OCI-LY1 (cell line): ENCODE results near the gene SLC6A9.
A peak's percentile ranks its signal among the peaks of the same experiment; 100 is the strongest.

Experiments
- H2AFZ ChIP-seq: fragments of 200-600 bp; sonication (generic), shearing (Covaris generic); 2 replicates; pipeline ENCODE4 v1.6.0; 2014; ENCODE audit warnings: antibody characterized with exemption, mild to moderate bottlenecking, low read length
- H3F3A ChIP-seq: fragments of 200-600 bp; sonication (generic), shearing (Covaris generic); 2 replicates; pipeline ENCODE4 v1.6.0; 2014; ENCODE audit warnings: mild to moderate bottlenecking, antibody characterized with exemption, low read length, moderate library complexity; ENCODE audit not compliant: insufficient read depth
- H3K27ac ChIP-seq: fragments of 200-600 bp; sonication (generic); 2 replicates; pipeline ENCODE4 v1.5.1; 2014; ENCODE audit warnings: low read length, mixed run types, mild to moderate bottlenecking, low read depth; ENCODE audit not compliant: poor library complexity, severe bottlenecking
- H3K27me3 ChIP-seq: fragments of 200-600 bp; sonication (generic); 2 replicates; pipeline ENCODE4 v1.6.0; 2014; ENCODE audit warnings: antibody characterized with exemption, mild to moderate bottlenecking, low read length, moderate library complexity; ENCODE audit not compliant: insufficient read depth
- H3K36me3 ChIP-seq: fragments of 200-600 bp; sonication (generic); 2 replicates; pipeline ENCODE4 v1.6.1; 2014; ENCODE audit warnings: mild to moderate bottlenecking, antibody characterized with exemption, low read length, moderate library complexity, mixed read lengths; ENCODE audit not compliant: insufficient read depth
- H3K4me1 ChIP-seq: fragments of 200-600 bp; sonication (generic); 2 replicates; pipeline ENCODE4 v1.5.1; 2014; ENCODE audit warnings: mild to moderate bottlenecking, low read length, moderate library complexity; ENCODE audit not compliant: insufficient read depth, severe bottlenecking
- H3K4me2 ChIP-seq: fragments of 200-600 bp; sonication (generic), shearing (Covaris generic); 2 replicates; pipeline ENCODE4 v1.6.1; 2014; ENCODE audit warnings: low read length
- H3K4me3 ChIP-seq: fragments of 200-600 bp; sonication (generic); 2 replicates; pipeline ENCODE4 v1.5.1; 2014; ENCODE audit warnings: low read length, low read depth, mild to moderate bottlenecking, mixed read lengths; ENCODE audit not compliant: poor library complexity, severe bottlenecking
- H3K79me2 ChIP-seq: fragments of 200-600 bp; shearing (Covaris generic); 2 replicates; pipeline ENCODE4 v1.6.1; 2016; ENCODE audit warnings: mixed run types, low read length, mixed read lengths; ENCODE audit not compliant: insufficient read depth
- H3K9ac ChIP-seq: fragments of 200-600 bp; sonication (generic), shearing (Covaris generic); 2 replicates; pipeline ENCODE4 v1.6.1; 2014; ENCODE audit warnings: mild to moderate bottlenecking, low read length, mixed read lengths
- H3K9me2 ChIP-seq: fragments of 200-600 bp; sonication (generic), shearing (Covaris generic); 2 replicates; pipeline ENCODE4 v1.6.1; 2014; ENCODE audit warnings: low read depth, mild to moderate bottlenecking, low read length, mixed read lengths
- H3K9me3 ChIP-seq: fragments of 200-600 bp; shearing (Covaris generic); 2 replicates; pipeline ENCODE4 v1.6.1; 2014; ENCODE audit warnings: low read length, mixed read lengths
- H4K20me1 ChIP-seq: fragments of 200-600 bp; sonication (generic), shearing (Covaris generic); 2 replicates; pipeline ENCODE4 v1.6.0; 2016; ENCODE audit warnings: mild to moderate bottlenecking, low read length; ENCODE audit not compliant: insufficient read depth
- EZH2 ChIP-seq: fragments of 200-600 bp; sonication (generic), shearing (Covaris generic); IDR thresholded peaks from 2 replicates; pipeline ENCODE4 v1.8.0; 2017; ENCODE audit warnings: borderline replicate concordance, mixed run types, mild to moderate bottlenecking, antibody characterized with exemption, low read length, moderate library complexity, mixed read lengths
- TF ChIP-seq, protein P1 (sequence below): fragments of 200-600 bp; sonication (generic), shearing (Covaris generic); IDR thresholded peaks from 2 replicates; pipeline ENCODE4 v1.5.1; 2017; ENCODE audit warnings: mild to moderate bottlenecking, antibody characterized with exemption, low read length, moderate library complexity, mixed read lengths

The SLC6A9 gene

GRCh38 chr1:43994071-43994470 lies 37.2 kb downstream of the SLC6A9 start:
- no peaks in the 10 kb centered on the region for H3K9me2 ChIP-seq
- no peaks in the 10 kb centered on the region for H3K79me2 ChIP-seq
- H2AFZ ChIP-seq, result no peak overlapping the region
- H3K27me3 ChIP-seq, result no peaks in the 10 kb centered on the region; the same call in 1 of the 2 replicates
- no peak overlapping the region for H3K9ac ChIP-seq
- TF ChIP-seq EZH2, result no peak
- TF ChIP-seq, protein P1, sequence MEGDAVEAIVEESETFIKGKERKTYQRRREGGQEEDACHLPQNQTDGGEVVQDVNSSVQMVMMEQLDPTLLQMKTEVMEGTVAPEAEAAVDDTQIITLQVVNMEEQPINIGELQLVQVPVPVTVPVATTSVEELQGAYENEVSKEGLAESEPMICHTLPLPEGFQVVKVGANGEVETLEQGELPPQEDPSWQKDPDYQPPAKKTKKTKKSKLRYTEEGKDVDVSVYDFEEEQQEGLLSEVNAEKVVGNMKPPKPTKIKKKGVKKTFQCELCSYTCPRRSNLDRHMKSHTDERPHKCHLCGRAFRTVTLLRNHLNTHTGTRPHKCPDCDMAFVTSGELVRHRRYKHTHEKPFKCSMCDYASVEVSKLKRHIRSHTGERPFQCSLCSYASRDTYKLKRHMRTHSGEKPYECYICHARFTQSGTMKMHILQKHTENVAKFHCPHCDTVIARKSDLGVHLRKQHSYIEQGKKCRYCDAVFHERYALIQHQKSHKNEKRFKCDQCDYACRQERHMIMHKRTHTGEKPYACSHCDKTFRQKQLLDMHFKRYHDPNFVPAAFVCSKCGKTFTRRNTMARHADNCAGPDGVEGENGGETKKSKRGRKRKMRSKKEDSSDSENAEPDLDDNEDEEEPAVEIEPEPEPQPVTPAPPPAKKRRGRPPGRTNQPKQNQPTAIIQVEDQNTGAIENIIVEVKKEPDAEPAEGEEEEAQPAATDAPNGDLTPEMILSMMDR, result no peak
- H3K4me2 ChIP-seq, result no peak overlapping the region
- peaks cover 14% of the 10 kb centered on the region for H3K4me1 ChIP-seq
- H3K9me3 ChIP-seq, result no peaks in the 10 kb centered on the region
- no peaks in the 10 kb centered on the region for H3F3A ChIP-seq
- no peak overlapping the region for H3K27ac ChIP-seq
- no peak overlapping the region for H3K4me3 ChIP-seq
- H4K20me1 ChIP-seq, result no peaks in the 10 kb centered on the region
- no peaks in the 10 kb centered on the region for H3K36me3 ChIP-seq

GRCh38 chr1:43993206-43993914 lies 37.9 kb downstream of the SLC6A9 start:
- Histone ChIP-seq H3K4me1 (peaks cover 14% of the 10 kb centered on the region), H3K79me2 (no peaks in the 10 kb centered on the region), H3F3A (no peaks in the 10 kb centered on the region), H3K4me3 (no peak overlapping the region), H3K4me2 (no peak overlapping the region), H3K27me3 (no peaks in the 10 kb centered on the region; the same call in 1 of the 2 replicates), H3K9ac (no peak overlapping the region), H3K9me2 (no peaks in the 10 kb centered on the region), H3K27ac (no peak overlapping the region), H2AFZ (no peak overlapping the region), H3K9me3 (no peaks in the 10 kb centered on the region), H4K20me1 (no peaks in the 10 kb centered on the region), H3K36me3 (no peaks in the 10 kb centered on the region)
- TF ChIP-seq, protein P1, result no peak
- no peak for TF ChIP-seq EZH2

DNA sequence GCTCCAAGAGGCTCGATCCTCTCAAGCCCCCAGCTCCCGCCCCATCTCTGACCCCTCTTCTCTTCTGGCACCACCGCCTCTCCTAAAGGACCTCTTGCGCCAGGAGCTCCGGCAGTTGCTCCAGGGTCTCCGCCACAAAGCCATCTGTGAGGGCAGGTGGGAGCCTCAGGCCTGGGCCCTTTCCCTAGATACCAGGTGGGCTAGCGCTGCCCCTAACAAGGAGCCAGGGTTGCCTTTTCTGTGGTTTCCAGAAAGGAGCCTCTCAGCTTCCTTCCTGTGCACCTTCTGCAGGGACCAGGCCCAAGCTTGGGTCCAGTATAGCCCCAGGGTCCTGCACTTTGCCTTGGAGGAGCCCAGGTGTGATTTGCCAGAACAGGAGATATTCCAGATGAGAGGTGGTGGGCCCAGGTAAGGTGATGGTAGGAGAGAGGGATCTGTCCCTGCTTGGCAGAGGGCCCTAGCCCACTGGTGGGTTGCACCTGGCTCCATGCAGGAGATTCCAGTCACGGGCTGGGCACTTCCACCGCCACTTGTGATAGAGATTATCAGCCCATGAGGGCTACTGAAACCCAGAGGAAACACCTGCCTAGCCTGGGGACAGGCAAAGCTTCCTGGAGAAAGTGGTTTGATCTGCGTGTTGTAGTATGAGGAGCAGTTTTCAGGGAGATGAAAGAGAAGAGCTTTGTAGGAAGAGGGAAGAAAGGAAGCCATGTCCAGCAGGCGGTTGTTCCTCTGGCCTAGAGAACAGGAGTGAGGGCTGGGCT lies 38.8 kb downstream of the SLC6A9 start:
- Histone ChIP-seq H3F3A (no peaks in the 10 kb centered on the region), H3K79me2 (no peaks in the 10 kb centered on the region), H3K9me3 (no peaks in the 10 kb centered on the region), H3K4me3 (peak overlapping the region; percentile 59), H3K9ac (peak overlapping the region; percentile 52; the same call in 1 of the 2 replicates), H3K27ac (no peak overlapping the region), H3K27me3 (no peaks in the 10 kb centered on the region; the same call in 1 of the 2 replicates), H3K4me2 (peak overlapping the region; percentile 71), H2AFZ (no peak overlapping the region), H3K4me1 (peaks cover 14% of the 10 kb centered on the region), H3K9me2 (no peaks in the 10 kb centered on the region), H4K20me1 (no peaks in the 10 kb centered on the region), H3K36me3 (no peaks in the 10 kb centered on the region)
- TF ChIP-seq, protein P1, result no peak
- no peak for TF ChIP-seq EZH2
